Caco-2 (cell line): ENCODE data around the gene ARF1. TPM values are rescaled to one million over a fixed set of nuclear protein-coding genes. Genes with fewer than 3 reads are reported as not detected.
A peak's percentile ranks its signal among the peaks of the same experiment; 100 is the strongest.

ENCODE experiments used
- BruUV-seq: library from RNA; stranded (reverse); fragments of 400-500 nt; replicated peaks from 2 replicates; lab custom pipeline; 2021; lab: Mats Ljungman, UMichigan
- CTCF ChIA-PET: fragments of 300-600 bp; sonication (Branson Sonifier 250); formaldehyde crosslinking; loops from one replicate; lab custom pipeline; 2022; ENCODE audit warnings: antibody characterized with exemption; lab: Charles Lee
- POLR2A ChIA-PET: fragments of 300-600 bp; sonication (Branson Sonifier 250); formaldehyde crosslinking; loops from one replicate; lab custom pipeline; 2022; ENCODE audit warnings: antibody characterized with exemption; lab: Charles Lee
- DNase-seq, 2 experiments: peaks; one replicate each; pipeline versions ENCODE4 v3.0.0 to v3.0.0-alpha.2; 2020 to 2022
- H3K27me3 ChIP-seq: replicated peaks from 2 replicates; pipeline ENCODE4 v1.6.0; 2011; ENCODE audit warnings: low read length; ENCODE audit not compliant: control insufficient read depth, insufficient read depth
- H3K36me3 ChIP-seq: 2 replicates; pipeline ENCODE4 v1.5.1; 2011; ENCODE audit warnings: low read length; ENCODE audit not compliant: control insufficient read depth, insufficient read depth
- H3K4me1 ChIP-seq: fragments of 250-450 bp; sonication (Bioruptor Pico); 2 replicates; pipeline ENCODE4 v1.5.1; 2020; ENCODE audit warnings: mild to moderate bottlenecking
- H3K4me3 ChIP-seq: 2 replicates; pipeline ENCODE4 v1.5.1; 2011; ENCODE audit warnings: low read depth, mild to moderate bottlenecking, control low read depth, low read length
- H3K9me3 ChIP-seq: fragments of 250-450 bp; sonication (Bioruptor Pico); 2 replicates; pipeline ENCODE4 v1.5.1; 2020; ENCODE audit warnings: mild to moderate bottlenecking, moderate library complexity
- H3K27ac Mint-ChIP-seq: one replicate; pipeline ENCODE4 v1.8.0; 2022; ENCODE audit warnings: mixed read lengths; ENCODE audit not compliant: unreplicated experiment
- H3K27me3 Mint-ChIP-seq: one replicate; pipeline ENCODE4 v1.8.0; 2022; ENCODE audit warnings: mixed read lengths; ENCODE audit not compliant: insufficient read depth, unreplicated experiment
- H3K36me3 Mint-ChIP-seq: one replicate; pipeline ENCODE4 v1.8.0; 2022; ENCODE audit warnings: mild to moderate bottlenecking, mixed read lengths; ENCODE audit not compliant: insufficient read depth, unreplicated experiment
- H3K4me1 Mint-ChIP-seq: one replicate; pipeline ENCODE4 v1.8.0; 2022; ENCODE audit warnings: low read depth, mixed read lengths; ENCODE audit not compliant: unreplicated experiment
- H3K4me3 Mint-ChIP-seq: one replicate; pipeline ENCODE4 v1.8.0; 2022; ENCODE audit warnings: mild to moderate bottlenecking, moderate library complexity, mixed read lengths; ENCODE audit not compliant: unreplicated experiment
- H3K9me3 Mint-ChIP-seq: one replicate; pipeline ENCODE4 v1.8.0; 2022; ENCODE audit warnings: mixed read lengths; ENCODE audit not compliant: unreplicated experiment
- CTCF ChIP-seq, 2 experiments: fragments of 200-600 bp in 1 of 2; IDR thresholded peaks; 1 replicate in 1 of 2; 2 replicates in 1 of 2; pipeline versions ENCODE4 v1.5.1 to v1.8.0; 2011 to 2022; ENCODE audit warnings: antibody characterized with exemption in 1 of 2, control low read depth in 1 of 2, inconsistent platforms in 1 of 2, low read depth in 1 of 2, low read length in 1 of 2, mild to moderate bottlenecking in 1 of 2, moderate library complexity in 1 of 2; ENCODE audit not compliant: insufficient read depth in 1 of 2, severe bottlenecking in 1 of 2, unreplicated experiment in 1 of 2
- intact Hi-C: fragments of 100-400 bp; cut with micrococcal nuclease; formaldehyde crosslinking; loops from one replicate; pipeline ENCODE4 v1.10.0; 2022; ENCODE audit not compliant: unreplicated experiment
- total RNA-seq: library from RNA; stranded (reverse); gene quantifications from 2 replicates; pipeline ENCODE4 v1.2.3, GENCODE V29; 2022

The ARF1 gene
- total RNA-seq, 1 experiment from 2014 or later, result 378 TPM

GRCh38 chr1:228073857-228074545 is 8.5 kb upstream of the ARF1 start:
- intact Hi-C loops, result loop anchor here (1.0 kb wide), 1 partner anchor 70 kb away; no protein-coding TSS in a partner anchor
- no peaks in the 10 kb centered on the region for H3K4me1 Mint-ChIP-seq
- Histone ChIP-seq H3K27me3 (no peaks in the 10 kb centered on the region), H3K4me3 (no peak overlapping the region), H3K36me3 (no peaks in the 10 kb centered on the region), H3K4me1 (no peaks in the 10 kb centered on the region), H3K9me3 (no peaks in the 10 kb centered on the region)
- no TSS peak for BruUV-seq
- H3K4me3 Mint-ChIP-seq, result no peak overlapping the region
- peaks cover 19% of the 10 kb centered on the region for H3K36me3 Mint-ChIP-seq
- peak in 1 of 2 experiments; percentile 36 for DNase-seq
- no peak overlapping the region for H3K27ac Mint-ChIP-seq
- ChIA-PET POLR2A (no interaction called here), CTCF (interaction anchor here (1.1 kb wide), 1 partner anchor 75 kb away, joined by 5 read pairs; no protein-coding TSS in a partner anchor)
- TF ChIP-seq CTCF (IDR thresholded peaks at IDR 0.05; ENCODE audit: insufficient read depth in 1 of 2, low read depth in 1 of 2, low read length in 1 of 2, severe bottlenecking in 1 of 2, unreplicated experiment in 1 of 2), result no peak
- H3K27me3 Mint-ChIP-seq, result no peaks in the 10 kb centered on the region
- H3K9me3 Mint-ChIP-seq, result no peaks in the 10 kb centered on the region

- CTCF ChIA-PET, result no interaction called here
- H3K36me3 Mint-ChIP-seq, result peaks cover 19% of the 10 kb centered on the region
- H3K4me3 Mint-ChIP-seq, result no peak overlapping the region
- H3K27me3 Mint-ChIP-seq, result no peaks in the 10 kb centered on the region
- H3K4me3 ChIP-seq, result no peak overlapping the region
- no peaks in the 10 kb centered on the region for H3K27me3 ChIP-seq
- DNase-seq, result no peak
- H3K4me1 Mint-ChIP-seq, result no peaks in the 10 kb centered on the region
- no TSS peak for BruUV-seq
- H3K36me3 ChIP-seq, result no peaks in the 10 kb centered on the region
- no peak overlapping the region for H3K27ac Mint-ChIP-seq
- no peaks in the 10 kb centered on the region for H3K9me3 ChIP-seq
- POLR2A ChIA-PET, result no interaction called here
- intact Hi-C loops, result loop anchor here (1.0 kb wide), 1 partner anchor 71 kb away; no protein-coding TSS in a partner anchor
- TF ChIP-seq CTCF (IDR thresholded peaks at IDR 0.05; ENCODE audit: insufficient read depth in 1 of 2, low read depth in 1 of 2, low read length in 1 of 2, severe bottlenecking in 1 of 2, unreplicated experiment in 1 of 2), result no peak
- no peaks in the 10 kb centered on the region for H3K9me3 Mint-ChIP-seq
- no peaks in the 10 kb centered on the region for H3K4me1 ChIP-seq
Observed at GRCh38 chr1:228074954-228075730, 7.4 kb upstream of the ARF1 start.

GRCh38 chr1:228075801-228076271 is 6.7 kb upstream of the ARF1 start:
- H3K27me3 ChIP-seq, result no peaks in the 10 kb centered on the region
- no peak overlapping the region for H3K27ac Mint-ChIP-seq
- POLR2A ChIA-PET, result no interaction called here
- H3K4me1 ChIP-seq, result no peaks in the 10 kb centered on the region
- no peak for DNase-seq
- no peak overlapping the region for H3K4me3 Mint-ChIP-seq
- no peak for TF ChIP-seq CTCF (IDR thresholded peaks at IDR 0.05; ENCODE audit: insufficient read depth in 1 of 2, low read depth in 1 of 2, low read length in 1 of 2, severe bottlenecking in 1 of 2, unreplicated experiment in 1 of 2)
- H3K9me3 ChIP-seq, result no peaks in the 10 kb centered on the region
- H3K4me1 Mint-ChIP-seq, result no peaks in the 10 kb centered on the region
- BruUV-seq, result no TSS peak
- H3K27me3 Mint-ChIP-seq, result no peaks in the 10 kb centered on the region
- H3K9me3 Mint-ChIP-seq, result no peaks in the 10 kb centered on the region
- CTCF ChIA-PET, result no interaction called here
- intact Hi-C loops, result no loop called here
- H3K4me3 ChIP-seq, result no peak overlapping the region
- H3K36me3 ChIP-seq, result no peaks in the 10 kb centered on the region
- H3K36me3 Mint-ChIP-seq, result peaks cover 19% of the 10 kb centered on the region
